ENCODE data around the gene MR1.

DNA sequence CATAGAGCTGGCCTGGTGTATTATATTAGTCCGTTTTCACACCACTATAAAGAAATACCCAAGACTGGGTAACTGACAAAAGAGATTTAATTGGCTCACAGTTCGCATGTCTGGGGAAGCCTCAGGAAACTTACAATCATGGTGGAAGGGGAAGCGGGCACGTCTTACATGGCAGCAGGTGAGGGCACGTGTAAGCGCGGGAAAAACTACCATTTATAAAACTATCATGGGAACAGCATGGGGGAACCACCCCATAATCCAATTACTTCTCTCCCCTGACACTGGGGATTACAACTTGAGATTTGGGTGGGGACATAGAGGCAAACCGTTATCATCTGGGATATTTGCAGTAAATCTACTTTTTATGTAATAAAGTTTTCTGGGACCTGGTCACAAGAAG, 61.5 kb downstream of the MR1 start:
- TF ChIP-seq CTCF (IDR thresholded peaks at IDR 0.05) (no peak), POLR2A (IDR thresholded peaks at IDR 0.05) (no peak), EP300 (IDR thresholded peaks at IDR 0.05) (no peak)
